T-helper 17 cell (primary cell): ENCODE data around the gene DZANK1. TPM values are rescaled to one million over a fixed set of nuclear protein-coding genes. Genes with fewer than 3 reads are reported as not detected.

Experiments used
- total RNA-seq, 4 donors: library from RNA in 2 of 4; stranded (reverse) in 2 of 4; gene quantifications; one replicate each; pipeline ENCODE4 v1.2.3 and lab custom pipeline; 2022 to 2026

Gene DZANK1
- total RNA-seq, 2 donors from 2014 or later, result 2.5 to 3.9 TPM

Other genes starting within 250 kb of the DZANK1 start
- 1 to 10 TPM; 5.9 to 7.8 TPM for gene ZNF133, start 178.5 kb downstream of the DZANK1 start, total RNA-seq
- 1 to 10 TPM; 7.8 to 9.8 TPM for gene POLR3F, start 360 bp upstream of the DZANK1 start, total RNA-seq
- gene RBBP9, start 30.2 kb upstream of the DZANK1 start, total RNA-seq, result 1 to 10 TPM; 5.3 to 6.0 TPM
- 10 to 100 TPM; 38.3 to 56.0 TPM for gene SEC23B, start 40.9 kb upstream of the DZANK1 start, total RNA-seq
- gene SMIM26, start 100.4 kb upstream of the DZANK1 start, total RNA-seq, result 10 to 100 TPM; 51.7 to 55.6 TPM
- gene DTD1, start 121.0 kb upstream of the DZANK1 start, total RNA-seq, result 10 to 100 TPM; 20.5 to 22.8 TPM